ENCODE results near the gene TRIM66. TPM values are rescaled to one million over a fixed set of nuclear protein-coding genes. Genes with fewer than 3 reads are reported as not detected.

The TRIM66 gene
- total and polyA plus RNA-seq, 2 donors (not counting 3 experiments of a cell fraction or from before 2014, with no cell fraction given), result 5.5 to 11.7 TPM

DNA sequence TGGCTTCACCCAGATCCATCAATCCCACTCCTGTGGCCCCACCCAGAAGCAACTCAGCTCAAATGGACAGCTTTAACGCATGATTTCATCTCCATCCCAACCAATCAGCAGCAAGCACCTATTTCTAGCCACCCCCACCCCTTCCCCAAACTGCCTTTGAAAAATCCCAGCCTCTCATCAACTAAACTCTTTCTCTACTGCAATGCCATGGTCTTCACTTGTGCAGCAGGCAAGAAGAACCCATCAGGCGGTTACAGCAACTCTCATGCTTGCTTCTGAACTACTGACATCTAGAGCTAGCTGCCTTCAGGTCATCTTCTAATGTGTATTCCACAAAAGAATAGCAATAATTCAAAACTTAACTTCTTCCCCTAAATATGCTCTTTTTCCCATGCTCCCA lies 46.3 kb downstream of the TRIM66 start:
- H3K9ac ChIP-seq (replicated peaks; ENCODE audit: extremely low read depth, insufficient read depth, low read length), result no peak overlapping the region
- BruUV-seq (replicated peaks), result no TSS peak

More for the DNA sequence above, 46.3 kb downstream of the TRIM66 start:
- no peak overlapping the region for H3K4me3 ChIP-seq (replicated peaks in 1 of 3; ENCODE audit: insufficient read depth in 1 of 3, low read depth in 1 of 3, low read length in 3 of 3)
- no peak for DNase-seq (ENCODE audit: low read depth, low spot score)
- no peak for FAIRE-seq
- H3K79me2 ChIP-seq (ENCODE audit: control insufficient read depth, insufficient read depth, low read length), result no peaks in the 10 kb centered on the region
- POLR2A ChIA-PET, result interaction anchor here (0.6 kb wide), 1 partner anchor 33 kb away, joined by 3 read pairs; no protein-coding TSS in a partner anchor
- H3K9me1 ChIP-seq (replicated peaks; ENCODE audit: control insufficient read depth, extremely low read depth, insufficient read depth, low read length), result no peaks in the 10 kb centered on the region
- no peaks in the 10 kb centered on the region for H4K20me1 ChIP-seq (replicated peaks; ENCODE audit: control insufficient read depth, extremely low read depth, insufficient read depth, low read length)
- intact Hi-C loops (cut with micrococcal nuclease), result no loop called here
- H3K4me1 ChIP-seq (ENCODE audit: control insufficient read depth, extremely low read depth, insufficient read depth, low read length), result no peaks in the 10 kb centered on the region
- no peak for TF ChIP-seq MAX (IDR thresholded peaks at IDR 0.05; ENCODE audit: insufficient read depth, insufficient read length)
- no peak for TF ChIP-seq POLR2A (IDR thresholded peaks at IDR 0.05; ENCODE audit: low read depth, low read length)
- no peak for TF ChIP-seq JUN (IDR thresholded peaks at IDR 0.05; ENCODE audit: borderline replicate concordance, insufficient read depth, insufficient read length, low read depth)
- TF ChIP-seq MYC (IDR thresholded peaks at IDR 0.05; ENCODE audit: low read depth, low read length), result no peak
- no peak for TF ChIP-seq GATA2 (IDR thresholded peaks at IDR 0.05; ENCODE audit: insufficient read depth, insufficient read length, low read depth, low read length)
- TF ChIP-seq, protein P1, sequence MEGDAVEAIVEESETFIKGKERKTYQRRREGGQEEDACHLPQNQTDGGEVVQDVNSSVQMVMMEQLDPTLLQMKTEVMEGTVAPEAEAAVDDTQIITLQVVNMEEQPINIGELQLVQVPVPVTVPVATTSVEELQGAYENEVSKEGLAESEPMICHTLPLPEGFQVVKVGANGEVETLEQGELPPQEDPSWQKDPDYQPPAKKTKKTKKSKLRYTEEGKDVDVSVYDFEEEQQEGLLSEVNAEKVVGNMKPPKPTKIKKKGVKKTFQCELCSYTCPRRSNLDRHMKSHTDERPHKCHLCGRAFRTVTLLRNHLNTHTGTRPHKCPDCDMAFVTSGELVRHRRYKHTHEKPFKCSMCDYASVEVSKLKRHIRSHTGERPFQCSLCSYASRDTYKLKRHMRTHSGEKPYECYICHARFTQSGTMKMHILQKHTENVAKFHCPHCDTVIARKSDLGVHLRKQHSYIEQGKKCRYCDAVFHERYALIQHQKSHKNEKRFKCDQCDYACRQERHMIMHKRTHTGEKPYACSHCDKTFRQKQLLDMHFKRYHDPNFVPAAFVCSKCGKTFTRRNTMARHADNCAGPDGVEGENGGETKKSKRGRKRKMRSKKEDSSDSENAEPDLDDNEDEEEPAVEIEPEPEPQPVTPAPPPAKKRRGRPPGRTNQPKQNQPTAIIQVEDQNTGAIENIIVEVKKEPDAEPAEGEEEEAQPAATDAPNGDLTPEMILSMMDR (IDR thresholded peaks at IDR 0.05; ENCODE audit: extremely low read depth in 1 of 2, insufficient read depth in 1 of 2, low read depth in 1 of 2, low read length in 2 of 2), result no peak
- no peak for TF ChIP-seq POLR2AphosphoS5 (IDR thresholded peaks at IDR 0.05; ENCODE audit: insufficient read depth, low read depth, low read length)
- TF ChIP-seq FOS (IDR thresholded peaks at IDR 0.05; ENCODE audit: borderline replicate concordance, insufficient read depth, low read length), result no peak
- TF ChIP-seq EZH2 (IDR thresholded peaks at IDR 0.05; ENCODE audit: borderline replicate concordance, low read depth, low read length, severe bottlenecking), result no peak
- peaks cover 0 to 13% of the 10 kb centered on the region in 2 experiments for H3K36me3 ChIP-seq (ENCODE audit: control insufficient read depth in 2 of 2, extremely low read depth in 1 of 2, insufficient read depth in 2 of 2, low read length in 2 of 2)
- no peak overlapping the region for H2AFZ ChIP-seq (ENCODE audit: low read depth, low read length)
- H3K27me3 ChIP-seq (ENCODE audit: control insufficient read depth in 2 of 2, insufficient read depth in 2 of 2, low read length in 2 of 2), result no peaks in the 10 kb centered on the region
- no peak overlapping the region for H3K4me2 ChIP-seq (ENCODE audit: insufficient read depth, low read length)
- dilution Hi-C loops (cut with MboI; ENCODE audit: extremely low pct_ligation_motif_present, low sequenced_read_pairs), result no loop called here
- no peak overlapping the region for H3K27ac ChIP-seq (ENCODE audit: insufficient read depth, low read depth, low read length)
- CTCF ChIA-PET, result no interaction called here
- no peaks in the 10 kb centered on the region for H3K9me3 ChIP-seq (replicated peaks; ENCODE audit: control insufficient read depth, insufficient read depth, low read length)

All from endothelial cell of umbilical vein (primary cell).